Kidney capillary endothelial cell (primary cell): ENCODE data around the gene TMEM255A.

ENCODE experiments used
- DNase-seq: peaks from one replicate; pipeline ENCODE4 v3.0.0-alpha.2; 2018; ENCODE audit warnings: low spot score

TMEM255A gene

DNA sequence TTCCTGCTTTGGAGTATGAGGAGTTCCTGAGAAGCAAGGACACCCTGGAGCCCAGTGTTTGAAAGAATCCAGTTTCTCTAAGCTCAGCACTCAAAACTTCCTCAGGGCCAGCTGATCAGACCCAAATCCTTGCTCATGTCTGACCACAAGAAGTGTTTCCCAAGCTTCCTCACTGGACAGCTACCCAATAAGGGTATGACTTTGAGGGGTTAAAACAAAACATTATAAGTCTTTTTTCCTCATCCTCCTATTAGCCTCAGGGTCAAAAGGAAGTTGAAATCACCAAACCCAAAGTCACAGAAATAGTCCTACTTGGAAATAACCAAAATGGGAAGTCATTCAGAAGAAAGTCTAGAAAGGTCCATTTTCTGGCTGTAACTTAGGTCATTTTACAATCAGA is 46.9 kb downstream of the TMEM255A start:
- DNase-seq: no peak

DNA sequence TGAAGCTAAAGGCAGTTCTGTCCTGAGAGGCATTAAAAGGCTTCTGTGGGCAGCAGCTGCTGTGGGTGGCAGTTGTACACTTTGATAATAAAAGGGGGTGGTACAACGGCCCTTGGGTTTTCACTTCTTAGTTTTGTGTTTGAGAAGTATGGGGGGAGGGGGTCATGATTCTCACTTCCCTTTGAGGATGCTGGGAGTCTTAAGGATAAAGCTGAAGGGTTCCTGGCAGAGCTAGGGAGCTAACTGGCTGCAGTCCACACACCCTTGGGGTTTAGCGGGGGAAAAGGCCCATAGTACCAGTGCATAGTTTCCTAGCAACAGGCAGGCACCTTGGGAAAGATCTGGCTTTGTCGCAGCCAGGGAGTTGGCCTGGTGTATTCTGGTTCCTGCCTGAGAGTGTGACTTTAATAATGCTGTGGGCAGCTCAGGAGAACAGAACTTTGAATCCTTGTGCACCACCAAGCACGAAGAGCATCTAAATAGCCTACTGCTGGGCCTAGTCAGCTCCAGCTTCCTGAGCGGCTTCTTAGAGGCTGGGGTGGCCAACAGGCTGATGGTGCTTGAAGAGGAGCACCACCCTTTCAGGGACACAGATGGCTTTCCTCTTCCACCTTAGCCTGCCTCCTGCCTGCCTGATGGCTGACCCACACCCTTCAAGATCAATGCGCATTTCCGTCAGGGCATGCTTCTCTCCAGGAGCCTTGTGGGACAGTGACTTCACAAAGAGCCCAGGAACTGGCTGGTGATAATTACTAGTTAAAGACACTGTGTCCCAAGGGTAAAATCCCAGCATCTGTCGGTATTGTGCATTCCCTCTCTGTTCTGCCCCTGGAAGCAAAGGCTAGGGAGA is 48.2 kb downstream of the TMEM255A start:
- no peak for DNase-seq

DNA sequence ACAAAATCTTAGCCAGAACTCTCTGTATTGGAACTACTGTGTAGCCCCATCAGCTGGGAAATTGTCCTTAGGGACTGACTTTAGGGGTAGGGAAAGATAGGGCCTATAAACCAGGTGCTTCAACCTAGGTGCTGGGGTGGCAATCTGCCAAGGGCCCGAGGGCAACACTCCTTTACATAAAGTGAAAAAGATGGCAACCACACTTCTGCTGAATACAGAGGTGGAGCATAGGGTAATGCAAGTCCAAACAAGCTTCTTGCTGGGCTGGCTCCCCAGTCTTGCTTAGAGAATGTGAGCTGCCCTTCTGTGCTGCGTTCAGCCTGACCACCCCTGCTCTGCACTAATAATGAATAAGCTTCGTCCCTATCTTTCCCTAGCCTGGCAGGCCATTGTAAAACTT is 50.9 kb downstream of the TMEM255A start:
- DNase-seq: no peak

DNA sequence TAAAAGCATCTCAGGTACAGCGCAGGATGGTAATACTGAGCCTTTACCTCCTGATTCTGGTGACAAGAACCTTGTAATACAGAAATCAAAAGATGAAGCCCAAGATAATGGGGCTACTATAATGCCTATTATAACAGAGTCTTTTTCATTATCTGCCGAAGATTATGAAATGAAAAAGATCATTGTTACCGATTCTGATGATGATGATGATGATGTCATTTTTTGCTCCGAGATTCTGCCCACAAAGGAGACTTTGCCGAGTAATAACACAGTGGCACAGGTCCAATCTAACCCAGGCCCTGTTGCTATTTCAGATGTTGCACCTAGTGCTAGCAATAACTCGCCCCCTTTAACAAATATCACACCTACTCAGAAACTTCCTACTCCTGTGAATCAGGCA is 57.5 kb downstream of the TMEM255A start:
- no peak for DNase-seq

DNA sequence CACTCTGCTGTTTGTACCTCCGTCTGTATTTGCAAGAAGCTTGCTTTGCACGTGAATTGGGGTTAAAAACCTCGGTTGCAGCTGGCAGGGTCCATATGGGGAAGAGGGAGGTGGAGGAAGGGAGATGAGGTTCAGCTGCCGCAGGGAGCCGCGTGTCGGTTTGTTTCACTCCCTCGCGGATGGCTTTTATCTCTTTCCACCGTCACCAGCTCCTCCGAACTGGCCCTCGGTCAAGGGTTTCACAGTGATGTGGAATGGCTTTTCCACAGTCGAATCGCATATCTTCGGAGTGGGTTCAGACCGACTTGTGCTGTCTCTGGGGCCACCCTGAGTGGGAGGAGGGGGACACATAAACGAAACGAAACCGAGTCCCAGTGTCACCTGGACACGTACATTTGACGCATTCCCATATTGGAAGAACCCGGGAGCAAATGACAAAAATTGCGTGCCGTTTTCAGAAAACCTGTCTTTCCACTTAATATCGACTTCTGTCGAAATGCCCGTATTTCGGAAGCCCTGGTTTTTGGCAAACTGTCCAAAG is 59.7 kb downstream of the TMEM255A start:
- DNase-seq: peak; percentile 6

DNA sequence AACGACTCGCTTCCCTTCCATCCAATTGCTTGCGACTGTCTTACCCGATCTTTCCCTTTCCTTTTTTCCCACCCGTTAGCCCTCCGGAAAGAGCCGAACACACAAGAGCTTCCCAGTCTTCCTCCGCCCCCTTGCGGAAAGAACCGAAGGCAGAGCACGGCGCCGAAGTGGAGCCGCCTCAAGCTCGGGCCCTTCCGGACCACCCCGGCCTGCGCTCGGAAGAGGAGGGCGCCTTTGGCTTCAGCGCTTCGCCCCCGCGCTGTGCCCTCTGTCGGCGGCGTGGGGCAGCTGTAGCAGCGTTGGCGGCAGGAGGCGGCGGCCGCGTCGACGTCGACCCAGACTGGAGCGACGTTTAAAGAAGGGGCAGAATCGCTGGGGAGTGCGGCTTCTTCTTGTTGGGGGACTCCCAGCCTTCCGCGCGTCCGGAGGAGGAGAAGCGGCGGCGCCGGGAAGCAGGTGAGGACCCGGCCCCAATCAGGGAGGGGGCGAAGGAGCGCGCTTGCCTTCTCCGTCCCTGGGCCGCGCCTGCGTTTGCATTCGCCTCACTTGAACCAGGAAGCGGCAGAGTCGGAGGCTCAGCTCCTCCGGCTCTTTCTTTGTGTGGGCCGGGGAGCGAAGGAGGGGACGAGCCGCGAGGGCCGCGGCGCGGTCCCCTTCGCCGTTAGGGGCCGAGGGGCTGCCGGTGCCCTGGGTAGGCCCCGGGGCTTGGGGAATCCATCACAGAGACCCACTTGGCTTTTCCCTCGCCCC is 60.6 kb downstream of the TMEM255A start, which contains the start of gene ZBTB33:
ZBTB33 (plus strand) TSS at position 291 of the 750 bp plus-strand sequence. CDS start 2,604 bp downstream, outside the sequence.
- DNase-seq: peak; percentile 71

DNA sequence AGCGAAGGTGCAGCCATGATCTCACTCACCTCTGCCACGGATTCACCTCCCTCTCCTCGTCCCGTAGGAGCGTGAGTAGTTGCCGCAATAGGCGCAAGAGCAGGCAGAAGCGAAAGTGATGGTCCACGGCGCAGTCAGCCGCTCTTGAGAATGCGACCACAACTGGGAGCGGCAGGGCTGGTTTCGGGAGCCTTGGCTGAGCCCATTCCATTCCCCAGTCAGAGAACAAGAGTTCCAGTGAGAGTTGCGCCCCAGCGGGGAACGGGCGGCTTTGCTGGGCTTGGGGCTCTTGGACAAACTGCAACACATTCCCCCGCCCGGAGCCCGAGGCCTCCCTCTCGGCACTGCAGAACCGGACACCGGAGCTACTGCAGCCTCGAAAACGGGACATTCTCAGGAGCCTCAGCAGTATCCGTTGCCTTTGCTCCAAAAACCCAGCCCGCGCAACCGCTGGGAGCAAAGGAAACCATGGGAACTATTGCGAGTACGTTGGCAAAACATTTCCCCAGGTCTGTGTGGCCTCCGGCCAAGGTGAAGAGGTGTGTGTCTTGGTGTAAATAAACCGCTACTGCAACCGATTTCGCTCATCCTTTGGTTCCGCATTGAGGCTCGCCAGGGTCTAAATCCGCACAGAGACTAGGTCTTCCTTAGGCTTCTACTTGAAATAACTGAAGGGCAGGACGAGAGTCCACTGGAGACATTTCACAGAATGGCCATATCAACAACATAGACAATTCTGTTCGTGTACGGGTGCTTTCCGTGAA is 66.3 kb downstream of the TMEM255A start:
- peak; percentile 44 for DNase-seq

DNA sequence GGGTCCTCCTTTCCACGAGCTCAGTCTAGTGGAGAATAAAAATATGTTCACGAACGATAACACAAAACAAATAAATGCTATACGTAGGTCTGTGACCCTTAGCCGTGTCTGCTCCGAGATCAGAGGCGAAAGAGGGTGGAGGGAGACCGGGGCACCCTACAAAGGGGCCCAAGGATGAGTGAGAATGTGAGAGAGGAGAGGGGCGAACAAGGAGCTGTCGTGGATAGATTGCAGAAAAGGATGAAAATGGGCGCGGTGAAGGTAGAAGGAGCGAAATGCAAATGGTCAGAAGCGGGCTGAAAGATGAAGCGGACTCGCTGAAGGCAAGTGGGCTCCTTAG is 66.9 kb downstream of the TMEM255A start:
- DNase-seq: no peak

DNA sequence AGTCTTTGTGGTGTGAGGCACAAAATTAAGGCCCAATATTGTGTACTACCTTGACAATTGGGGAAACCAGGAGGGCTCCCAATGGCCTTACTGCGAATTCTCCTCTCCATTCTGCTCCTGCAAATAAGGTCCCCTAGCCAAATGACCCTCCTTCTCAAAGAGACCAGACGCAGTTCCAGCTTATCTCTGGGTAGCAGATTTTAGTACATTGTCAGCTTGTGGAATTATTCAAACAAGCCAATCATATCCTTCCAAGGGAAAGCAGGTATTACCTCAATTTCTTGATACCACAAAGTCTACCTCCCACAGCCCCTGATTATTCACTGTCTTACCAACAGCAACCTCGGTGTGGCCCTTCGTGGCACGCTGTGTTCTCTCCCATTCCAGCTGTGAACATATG is 68.4 kb downstream of the TMEM255A start:
- no peak for DNase-seq

DNA sequence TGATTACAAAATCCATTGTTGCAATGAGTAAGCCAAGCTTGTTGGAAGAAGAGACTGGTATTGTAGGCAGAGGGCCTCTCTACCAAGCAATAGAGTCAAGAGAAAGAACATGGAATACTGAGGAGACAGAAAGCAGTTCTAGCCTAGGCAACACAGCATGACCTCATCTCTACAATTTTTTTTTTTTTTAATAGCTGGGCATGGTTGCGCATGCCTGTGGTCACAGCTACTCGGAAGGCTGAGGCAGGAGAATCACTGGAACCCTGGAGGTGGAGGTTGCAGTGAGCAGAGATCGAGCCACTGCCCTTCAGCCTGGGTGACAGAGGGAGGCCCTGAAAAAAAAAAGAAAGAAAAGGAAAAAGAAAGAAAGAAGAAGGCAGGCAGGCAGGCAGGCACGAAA is 72.3 kb downstream of the TMEM255A start:
- no peak for DNase-seq

DNA sequence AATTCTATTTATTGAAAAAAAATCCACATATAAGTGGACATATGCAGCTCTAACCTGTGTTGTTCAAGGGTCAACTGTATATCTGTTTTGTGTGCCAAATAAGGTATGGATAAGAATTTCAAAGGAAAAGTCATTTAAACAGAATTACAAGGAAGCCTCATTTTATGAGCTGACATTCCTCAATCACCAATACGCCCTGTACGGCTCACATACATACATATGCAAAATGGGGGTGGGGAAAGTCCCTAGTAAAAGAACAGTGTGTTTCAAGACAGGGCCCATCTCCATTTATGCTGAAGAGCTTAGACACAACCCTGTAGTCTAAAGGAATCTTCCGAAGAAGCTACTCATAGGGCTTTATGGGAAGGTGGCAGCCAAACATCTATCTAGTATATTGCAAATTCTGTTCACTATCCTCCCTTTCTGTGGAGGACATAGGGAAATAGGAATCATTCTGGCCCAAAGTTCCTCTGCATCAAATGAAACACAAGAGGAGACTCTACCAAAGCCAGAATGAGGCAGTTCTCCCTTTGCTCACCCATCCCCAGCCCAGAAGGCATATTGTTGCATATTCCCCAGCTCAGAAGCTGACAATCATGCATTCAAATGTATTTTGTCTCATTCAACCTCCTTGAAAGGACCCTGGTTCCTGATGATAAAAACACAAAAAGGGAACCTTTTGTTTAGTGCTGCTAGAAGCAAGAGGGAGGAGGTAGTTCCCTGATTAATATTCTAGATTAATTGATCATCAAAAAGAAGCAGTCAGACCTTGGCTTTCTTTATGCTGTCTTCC is 74.4 kb downstream of the TMEM255A start:
- no peak for DNase-seq

DNA sequence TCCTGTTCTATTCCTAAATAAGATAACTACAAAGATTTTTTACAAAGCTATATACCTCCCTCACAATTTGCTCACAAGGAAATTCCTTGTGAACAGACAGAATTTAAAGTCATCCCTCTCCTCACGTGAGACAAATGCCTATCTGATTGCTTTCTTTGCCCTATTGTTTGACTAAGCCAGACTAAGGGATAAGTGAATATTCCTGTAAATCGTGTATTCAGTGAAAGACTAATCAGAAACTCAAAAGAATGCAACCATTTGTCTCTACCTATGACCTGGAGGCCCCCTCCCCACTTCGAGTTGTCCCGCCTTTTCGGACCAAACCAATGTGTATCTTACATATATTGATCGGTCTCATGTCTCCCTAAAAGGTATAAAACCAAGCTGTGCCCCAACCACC is 76.0 kb downstream of the TMEM255A start:
- no peak for DNase-seq

DNA sequence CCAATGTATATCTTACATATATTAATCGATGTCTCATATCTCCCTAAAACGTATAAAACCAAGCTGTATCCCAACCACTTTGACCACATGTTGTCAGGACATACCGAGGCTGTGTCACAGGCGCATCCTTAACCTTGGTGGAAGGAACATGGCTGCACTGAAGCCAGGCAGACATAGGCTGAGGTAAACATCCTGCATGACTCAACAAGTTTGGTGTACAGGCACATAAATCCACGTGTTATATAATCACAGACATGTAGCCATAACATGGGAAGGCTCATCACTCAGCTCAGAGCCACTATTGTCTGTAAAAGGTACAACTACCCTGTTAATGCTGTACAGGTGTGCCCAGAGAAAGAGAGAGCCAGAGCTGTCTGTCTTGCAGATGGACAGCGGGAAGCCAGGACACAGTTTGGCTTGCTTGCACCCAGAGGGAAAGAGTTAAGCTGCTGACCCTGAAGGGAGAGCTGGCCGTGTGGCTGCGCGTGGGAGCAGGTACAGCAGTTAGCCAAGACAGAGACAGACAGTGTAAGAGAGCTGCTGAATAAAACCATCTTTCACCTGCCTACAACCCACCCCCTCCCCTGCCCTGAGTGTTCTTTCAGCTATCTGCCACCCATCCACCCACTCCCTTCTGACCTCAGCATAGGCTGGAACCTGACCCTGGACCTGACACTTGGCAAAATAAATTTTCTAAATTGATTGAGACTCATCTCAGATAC is 82.9 kb downstream of the TMEM255A start:
- no peak for DNase-seq

DNA sequence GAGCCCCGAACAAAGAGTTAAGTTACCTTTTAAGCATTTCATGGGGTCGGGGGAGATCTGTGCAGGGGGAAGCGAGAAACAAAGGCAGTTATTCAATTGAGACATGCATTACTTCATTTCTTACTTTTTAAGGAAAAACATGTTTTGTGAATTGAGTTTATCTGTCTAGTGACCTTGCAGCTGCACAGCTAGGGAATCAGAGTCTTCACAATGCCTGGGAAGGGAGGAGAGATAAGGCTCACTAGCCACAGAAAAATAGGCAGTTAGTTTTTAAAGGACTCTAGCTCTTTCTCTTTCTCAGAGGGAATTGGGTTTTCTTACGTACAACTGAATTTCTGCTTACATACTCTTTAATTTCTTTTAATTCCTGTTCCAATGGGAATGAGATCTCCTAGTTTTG is 86.9 kb downstream of the TMEM255A start:
- no peak for DNase-seq

DNA sequence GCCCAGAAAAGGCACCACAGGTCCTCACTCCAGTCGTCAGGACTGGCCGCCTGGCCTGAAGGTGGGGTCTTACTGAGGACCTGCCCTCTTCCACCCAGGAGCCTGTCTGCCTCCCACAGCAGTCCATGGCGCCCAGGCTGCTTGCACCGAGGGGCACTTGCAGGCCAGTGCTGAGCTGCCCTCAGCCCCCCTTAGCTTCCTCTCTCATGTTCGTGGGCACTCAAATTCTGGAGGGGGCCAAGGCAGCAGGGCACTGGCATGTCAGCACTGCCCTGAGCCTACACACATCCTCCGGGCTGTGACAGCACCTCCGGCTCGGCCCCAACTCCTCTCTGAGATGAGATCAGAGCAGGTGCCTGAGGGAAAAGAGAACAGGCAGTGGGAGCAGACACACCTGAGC is 87.9 kb downstream of the TMEM255A start:
- no peak for DNase-seq

DNA sequence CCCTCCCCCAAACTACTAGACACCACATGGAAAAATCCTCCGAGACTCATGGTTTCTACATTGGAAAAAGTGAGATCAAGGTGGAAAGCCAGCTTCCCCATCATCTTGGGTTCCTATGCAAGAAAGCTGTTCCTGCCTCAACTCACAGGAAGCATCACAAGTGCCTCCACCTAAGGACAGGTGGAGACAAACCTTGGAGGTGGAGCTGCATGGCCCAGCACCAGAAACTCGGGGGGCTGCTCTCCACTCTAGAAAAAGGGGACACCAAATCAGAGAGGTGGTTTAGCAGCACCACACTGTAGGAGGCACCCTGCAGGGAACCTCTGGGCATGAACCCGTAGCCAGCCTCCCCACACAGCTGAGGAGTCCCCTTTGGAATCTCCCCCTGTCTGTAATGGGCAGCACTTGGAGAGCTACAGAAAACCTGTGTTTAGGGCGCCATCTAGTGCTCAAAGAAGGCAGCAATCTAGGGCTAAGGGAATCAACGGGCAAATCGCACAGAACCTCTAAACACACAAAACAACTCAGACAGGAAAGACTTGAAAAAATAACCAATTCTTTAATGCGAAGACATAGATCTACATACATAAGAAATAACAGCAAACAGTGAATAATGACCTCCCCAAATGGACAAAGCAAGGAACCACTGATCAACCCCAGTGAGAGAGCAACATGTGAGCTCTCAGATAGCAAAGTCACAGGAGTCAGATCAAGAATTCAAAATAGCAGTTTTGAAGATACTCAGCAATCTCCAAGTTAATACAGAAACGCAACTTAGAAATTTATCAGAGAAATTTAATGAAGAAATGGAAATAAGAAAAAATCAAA is 97.6 kb downstream of the TMEM255A start:
- DNase-seq: peak; percentile 46
